Mucosa of descending colon (tissue), 3 donors: ENCODE results near the gene HCN2. TPM values are rescaled to one million over a fixed set of nuclear protein-coding genes. Genes with fewer than 3 reads are reported as not detected.

Experiments
- ATAC-seq: fragments of 200-7000 bp; cut with Tn5 transposase; one replicate; pipeline ENCODE4 v1.9.1; 2020; ENCODE audit warnings: mild to moderate bottlenecking, moderate library complexity
- DNase-seq, 3 donors: peaks; one replicate each; pipeline ENCODE4 v3.0.0-alpha.2; 2020
- H3K36me3 ChIP-seq: fragments of 200-600 bp; one replicate; pipeline ENCODE4 v1.8.0; 2021; ENCODE audit warnings: low read depth, mild to moderate bottlenecking
- H3K4me1 ChIP-seq: fragments of 200-600 bp; one replicate; pipeline ENCODE4 v1.8.0; 2021; ENCODE audit warnings: low read depth, mild to moderate bottlenecking
- H3K4me3 ChIP-seq: fragments of 200-600 bp; one replicate; pipeline ENCODE4 v1.8.0; 2021; ENCODE audit warnings: mild to moderate bottlenecking
- H3K9me3 ChIP-seq: fragments of 200-600 bp; one replicate; pipeline ENCODE4 v1.8.0; 2021; ENCODE audit warnings: mild to moderate bottlenecking
- intact Hi-C, 2 donors: fragments of 100-400 bp; cut with DNase I in 1 of 2; cut with micrococcal nuclease in 1 of 2; formaldehyde crosslinking; loops; one replicate each; pipeline versions ENCODE4 v1.11.0 to v1.11.1; 2022; cut with DNase I, micrococcal nuclease
- total RNA-seq, 3 donors: library from RNA; stranded (reverse); fragmentation: NEBNext Ultra II Directional in 2 of 3; extraction: Animal tissue kit (Norgen Biotek cat#: 25700) in 2 of 3; gene quantifications; one replicate each; pipeline versions ENCODE4 v1.2.1 to v1.2.4, GENCODE V29; 2021 to 2023
- TF ChIP-seq, protein P1 (sequence below): fragments of 200-600 bp; IDR thresholded peaks from one replicate; pipeline ENCODE4 v1.8.0; 2022; ENCODE audit warnings: antibody characterized with exemption, mild to moderate bottlenecking
- donor health status: DM: no; HTN: no; CAD: no; lungs with moderate emphysema.
- donor health status: DM: no; HTN: no; CAD: no.
- donor health status: DM: no; HTN: yes; CAD: no.

HCN2 gene
- total RNA-seq, 3 donors from 2014 or later, result 0.12 to 0.89 (median 0.17) TPM

DNA sequence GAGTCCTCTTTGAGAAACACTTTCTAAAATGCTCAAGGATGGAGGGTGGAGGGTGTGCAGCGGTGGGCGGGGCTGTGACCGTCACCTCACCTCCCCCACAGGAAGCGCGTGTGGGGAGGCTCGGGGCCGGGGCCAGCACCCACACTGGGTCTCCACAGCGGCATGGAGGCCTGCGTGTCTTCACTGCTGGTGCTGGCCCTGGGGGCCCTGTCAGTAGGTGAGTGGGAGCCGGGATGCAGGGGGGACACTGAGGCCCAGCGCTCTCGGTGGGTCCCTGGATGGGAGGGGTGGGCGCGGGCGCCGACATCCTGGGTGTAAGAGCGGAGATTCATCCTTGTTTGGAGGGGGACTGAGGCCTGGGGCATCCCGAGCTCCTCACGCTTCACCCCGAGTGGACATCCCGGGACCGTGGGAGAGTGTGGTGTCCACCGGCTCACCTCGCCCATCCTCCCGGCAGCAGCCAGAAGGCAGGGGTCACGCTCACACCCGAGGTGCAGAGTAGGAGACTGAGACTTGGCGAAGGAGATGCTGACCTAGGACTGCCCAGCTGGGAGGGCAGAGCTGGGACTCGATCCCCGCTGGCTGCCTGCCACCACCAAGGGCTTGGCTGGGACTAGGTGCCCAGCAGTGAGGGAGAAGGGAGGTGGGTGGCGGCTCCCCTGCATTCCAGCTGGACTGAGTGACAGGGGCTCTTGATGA lies 45.6 kb upstream of the HCN2 start, which contains the start of gene GZMM:
TSS of gene GZMM (plus strand) at position 144 of the 699 bp plus-strand sequence. CDS start at position 163, 19 bp downstream.
- TF ChIP-seq, protein P1, sequence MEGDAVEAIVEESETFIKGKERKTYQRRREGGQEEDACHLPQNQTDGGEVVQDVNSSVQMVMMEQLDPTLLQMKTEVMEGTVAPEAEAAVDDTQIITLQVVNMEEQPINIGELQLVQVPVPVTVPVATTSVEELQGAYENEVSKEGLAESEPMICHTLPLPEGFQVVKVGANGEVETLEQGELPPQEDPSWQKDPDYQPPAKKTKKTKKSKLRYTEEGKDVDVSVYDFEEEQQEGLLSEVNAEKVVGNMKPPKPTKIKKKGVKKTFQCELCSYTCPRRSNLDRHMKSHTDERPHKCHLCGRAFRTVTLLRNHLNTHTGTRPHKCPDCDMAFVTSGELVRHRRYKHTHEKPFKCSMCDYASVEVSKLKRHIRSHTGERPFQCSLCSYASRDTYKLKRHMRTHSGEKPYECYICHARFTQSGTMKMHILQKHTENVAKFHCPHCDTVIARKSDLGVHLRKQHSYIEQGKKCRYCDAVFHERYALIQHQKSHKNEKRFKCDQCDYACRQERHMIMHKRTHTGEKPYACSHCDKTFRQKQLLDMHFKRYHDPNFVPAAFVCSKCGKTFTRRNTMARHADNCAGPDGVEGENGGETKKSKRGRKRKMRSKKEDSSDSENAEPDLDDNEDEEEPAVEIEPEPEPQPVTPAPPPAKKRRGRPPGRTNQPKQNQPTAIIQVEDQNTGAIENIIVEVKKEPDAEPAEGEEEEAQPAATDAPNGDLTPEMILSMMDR, result no peak
- H3K36me3 ChIP-seq, result no peaks in the 10 kb centered on the region
- peak; percentile 77 for ATAC-seq
- intact Hi-C loops, result no loop called here
- no peaks in the 10 kb centered on the region for H3K9me3 ChIP-seq
- no peak within 1 kb of the TSS for H3K4me3 ChIP-seq
- peak; percentile 40 to 77 (median 59) for DNase-seq
- H3K4me1 ChIP-seq, result no peaks in the 10 kb centered on the region

DNA sequence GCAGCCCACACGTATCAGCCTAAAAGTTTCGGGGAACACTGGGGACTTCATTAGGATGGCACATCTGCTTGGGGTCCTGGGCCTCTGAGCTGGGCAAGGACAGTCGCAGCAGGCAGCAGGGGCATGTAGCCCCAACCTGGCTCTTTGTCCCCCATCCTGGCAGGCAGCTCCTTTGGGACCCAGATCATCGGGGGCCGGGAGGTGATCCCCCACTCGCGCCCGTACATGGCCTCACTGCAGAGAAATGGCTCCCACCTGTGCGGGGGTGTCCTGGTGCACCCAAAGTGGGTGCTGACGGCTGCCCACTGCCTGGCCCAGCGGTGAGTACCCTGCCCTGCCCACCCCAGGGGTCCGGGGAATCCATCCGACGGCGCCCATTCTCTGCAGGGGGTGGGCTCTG lies 42.6 kb upstream of the HCN2 start:
- H3K9me3 ChIP-seq, result no peaks in the 10 kb centered on the region
- intact Hi-C loops, result no loop called here
- TF ChIP-seq, protein P1, result no peak
- no peak for DNase-seq
- ATAC-seq, result no peak
- no peak overlapping the region for H3K4me3 ChIP-seq
- peaks cover 9% of the 10 kb centered on the region for H3K4me1 ChIP-seq
- H3K36me3 ChIP-seq, result no peaks in the 10 kb centered on the region

DNA sequence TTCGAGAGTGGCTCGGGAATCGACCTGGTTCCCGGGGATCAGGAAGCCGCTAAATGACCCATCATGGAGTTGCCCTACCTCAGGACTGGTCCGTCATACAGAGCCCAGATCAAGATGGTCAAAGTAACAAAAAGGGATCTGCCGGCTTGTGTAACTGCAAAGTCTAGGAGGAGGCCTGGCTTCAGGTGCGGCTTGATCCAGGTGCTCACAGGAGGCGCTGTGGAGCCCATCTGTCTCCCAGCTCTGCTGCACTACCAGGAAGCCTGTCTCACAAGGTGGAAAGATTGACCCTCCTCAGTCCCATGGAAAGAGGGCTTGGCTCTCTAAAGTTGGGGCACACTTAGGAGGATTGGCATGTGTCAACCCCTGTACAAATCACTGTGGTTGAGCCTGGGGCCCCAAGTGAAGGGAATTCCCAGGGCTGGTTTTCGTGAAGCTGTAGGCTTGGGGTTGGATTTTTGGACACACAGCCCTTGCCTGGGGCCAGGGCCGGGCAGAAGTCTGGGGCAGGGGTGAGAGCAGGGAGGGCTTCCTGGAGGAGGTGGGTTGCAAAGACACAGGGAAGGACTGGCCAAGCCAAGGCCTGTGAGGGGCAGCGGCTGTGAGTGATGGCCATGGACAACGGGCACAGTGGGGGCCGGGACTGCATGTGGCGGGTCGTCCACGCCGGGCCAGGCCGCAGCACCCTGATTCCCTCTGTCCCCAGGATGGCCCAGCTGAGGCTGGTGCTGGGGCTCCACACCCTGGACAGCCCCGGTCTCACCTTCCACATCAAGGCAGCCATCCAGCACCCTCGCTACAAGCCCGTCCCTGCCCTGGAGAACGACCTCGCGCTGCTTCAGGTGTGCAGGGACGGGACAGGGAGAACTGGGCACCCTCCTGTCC lies 41.6 kb upstream of the HCN2 start:
- Histone ChIP-seq H3K9me3 (no peaks in the 10 kb centered on the region), H3K36me3 (no peaks in the 10 kb centered on the region), H3K4me1 (peaks cover 15% of the 10 kb centered on the region), H3K4me3 (no peak overlapping the region)
- DNase-seq, result peak in 1 of 3 donors; percentile 30
- intact Hi-C loops, result no loop called here
- no peak for ATAC-seq
- TF ChIP-seq, protein P1, result no peak

DNA sequence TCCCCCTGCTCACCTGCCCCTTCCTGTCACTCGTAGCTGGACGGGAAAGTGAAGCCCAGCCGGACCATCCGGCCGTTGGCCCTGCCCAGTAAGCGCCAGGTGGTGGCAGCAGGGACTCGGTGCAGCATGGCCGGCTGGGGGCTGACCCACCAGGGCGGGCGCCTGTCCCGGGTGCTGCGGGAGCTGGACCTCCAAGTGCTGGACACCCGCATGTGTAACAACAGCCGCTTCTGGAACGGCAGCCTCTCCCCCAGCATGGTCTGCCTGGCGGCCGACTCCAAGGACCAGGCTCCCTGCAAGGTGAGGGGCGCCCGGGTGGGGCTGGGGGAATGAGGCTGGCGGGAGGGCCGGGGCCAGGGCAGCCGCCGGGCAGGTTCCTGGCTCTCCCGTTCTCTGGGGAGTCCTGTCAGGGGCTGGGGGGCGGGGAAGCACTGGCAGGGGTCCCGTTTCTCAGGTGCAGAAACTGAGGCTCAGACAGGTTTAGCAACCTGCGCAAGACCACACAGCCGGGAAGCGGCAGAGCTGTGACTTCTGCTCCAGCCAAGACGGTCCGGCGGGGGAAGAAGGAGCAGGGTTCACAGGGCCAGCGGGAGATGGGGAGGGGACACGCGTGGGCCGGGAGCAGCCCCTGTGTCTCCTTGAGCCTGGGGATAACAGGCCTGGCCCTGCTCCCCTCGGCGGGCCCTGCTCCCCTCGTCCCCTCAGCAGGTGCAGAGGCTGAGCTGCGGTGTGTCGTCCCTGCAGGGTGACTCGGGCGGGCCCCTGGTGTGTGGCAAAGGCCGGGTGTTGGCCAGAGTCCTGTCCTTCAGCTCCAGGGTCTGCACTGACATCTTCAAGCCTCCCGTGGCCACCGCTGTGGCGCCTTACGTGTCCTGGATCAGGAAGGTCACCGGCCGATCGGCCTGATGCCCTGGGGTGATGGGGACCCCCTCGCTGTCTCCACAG lies 40.5 kb upstream of the HCN2 start:
- peak in 1 of 3 donors; percentile 44 for DNase-seq
- TF ChIP-seq, protein P1, result no peak

DNA sequence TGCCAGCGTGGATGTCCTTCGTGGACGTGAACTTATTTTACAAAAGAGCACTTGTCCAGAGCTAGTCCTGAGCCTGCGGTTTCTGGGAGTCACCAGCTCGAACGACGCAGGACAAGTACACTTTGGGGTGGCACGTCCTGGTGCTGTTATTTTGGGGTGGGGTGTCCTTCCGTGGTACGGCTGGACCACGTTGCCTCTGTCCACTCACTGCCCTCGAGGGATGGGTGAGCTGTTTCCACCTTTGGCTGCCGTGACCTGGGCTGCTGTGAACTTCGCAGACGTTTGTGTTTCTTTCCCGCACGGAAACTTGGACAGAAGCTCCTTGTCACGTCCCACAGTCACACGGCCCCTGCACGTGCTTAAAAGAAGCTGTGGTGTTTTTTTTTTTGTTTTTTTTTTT lies 34.9 kb upstream of the HCN2 start:
- no peak for ATAC-seq
- TF ChIP-seq, protein P1, result no peak
- Histone ChIP-seq H3K4me1 (peaks cover 26% of the 10 kb centered on the region), H3K9me3 (no peaks in the 10 kb centered on the region), H3K4me3 (no peak overlapping the region), H3K36me3 (no peaks in the 10 kb centered on the region)
- peak in 1 of 3 donors; percentile 28 for DNase-seq
- intact Hi-C loops, result no loop called here

More for the DNA sequence above, 40.5 kb upstream of the HCN2 start:
- Histone ChIP-seq H3K36me3 (no peaks in the 10 kb centered on the region), H3K4me3 (no peak overlapping the region), H3K9me3 (no peaks in the 10 kb centered on the region), H3K4me1 (peaks cover 15% of the 10 kb centered on the region)
- ATAC-seq, result no peak
- intact Hi-C loops, result no loop called here
